SK-N-SH treated with all-trans-retinoic acid at 6 μM for 48 hours (cell line): ENCODE data around the gene MLPH.

Experiments
- ATAC-seq: fragments of 200-7000 bp; cut with Tn5 transposase; 3 replicates; pipeline ENCODE4 v1.9.1; 2020; ENCODE audit warnings: mild to moderate bottlenecking, moderate library complexity
- ARNTL ChIP-seq: fragments of 450-650 bp; formaldehyde crosslinking; IDR thresholded peaks from 2 replicates; pipeline ENCODE4 v1.5.0; 2020; ENCODE audit warnings: low read depth, mild to moderate bottlenecking, moderate library complexity, borderline replicate concordance
- BACH2 ChIP-seq: fragments of 250-450 bp; sonication (Bioruptor Pico); IDR thresholded peaks from 2 replicates; pipeline ENCODE4 v1.9.0; 2021; ENCODE audit warnings: mild to moderate bottlenecking, borderline replicate concordance
- ESRRG ChIP-seq: fragments of 250-450 bp; sonication (Bioruptor Pico); IDR thresholded peaks from 2 replicates; pipeline ENCODE4 v1.6.1; 2021; ENCODE audit warnings: mild to moderate bottlenecking
- GLIS3 ChIP-seq: fragments of 250-450 bp; sonication (Bioruptor Pico); IDR thresholded peaks from 2 replicates; pipeline ENCODE4 v1.5.0; 2020; ENCODE audit warnings: mild to moderate bottlenecking, moderate library complexity
- ISL1 ChIP-seq: fragments of 250-450 bp; sonication (Bioruptor Pico); IDR thresholded peaks from 2 replicates; pipeline ENCODE4 v2.1.2; 2022; ENCODE audit warnings: mild to moderate bottlenecking, moderate library complexity
- OSR1 ChIP-seq: fragments of 250-450 bp; sonication (Bioruptor Pico); IDR thresholded peaks from 2 replicates; pipeline ENCODE4 v1.8.0; 2022; ENCODE audit warnings: moderate library complexity, mild to moderate bottlenecking, inconsistent platforms
- PPARA ChIP-seq: fragments of 250-450 bp; sonication (Bioruptor Pico); IDR thresholded peaks from 2 replicates; pipeline ENCODE4 v1.5.0; 2020; ENCODE audit warnings: mild to moderate bottlenecking, borderline replicate concordance
- RARB ChIP-seq: fragments of 250-450 bp; sonication (Bioruptor Pico); IDR thresholded peaks from 2 replicates; pipeline ENCODE4 v1.8.0; 2021; ENCODE audit warnings: mild to moderate bottlenecking, moderate library complexity
- SNAI2 ChIP-seq: fragments of 250-450 bp; sonication (Bioruptor Pico); IDR thresholded peaks from 2 replicates; pipeline ENCODE4 v1.5.0; 2020; ENCODE audit warnings: mild to moderate bottlenecking, moderate library complexity
- TCF4 ChIP-seq: fragments of 250-450 bp; sonication (Bioruptor Pico); IDR thresholded peaks from 2 replicates; pipeline ENCODE4 v1.8.0; 2021; ENCODE audit warnings: mild to moderate bottlenecking, moderate library complexity, borderline replicate concordance
- TOX ChIP-seq: fragments of 250-450 bp; sonication (Bioruptor Pico); IDR thresholded peaks from 2 replicates; pipeline ENCODE4 v1.8.0; 2021; ENCODE audit warnings: mild to moderate bottlenecking, moderate library complexity, borderline replicate concordance
- ZC3H10 ChIP-seq: fragments of 250-450 bp; sonication (Bioruptor Pico); IDR thresholded peaks from 2 replicates; pipeline ENCODE4 v1.5.1; 2021; ENCODE audit warnings: mild to moderate bottlenecking, moderate library complexity
- ZFP3 ChIP-seq: fragments of 250-450 bp; sonication (Bioruptor Pico); IDR thresholded peaks from 2 replicates; pipeline ENCODE4 v1.5.0; 2020; ENCODE audit warnings: mild to moderate bottlenecking, moderate library complexity
- ZFP30 ChIP-seq: fragments of 450-650 bp; formaldehyde crosslinking; IDR thresholded peaks from 2 replicates; pipeline ENCODE4 v1.5.0; 2022; ENCODE audit warnings: mild to moderate bottlenecking, moderate library complexity
- ZNF565 ChIP-seq: fragments of 450-650 bp; formaldehyde crosslinking; conservative IDR thresholded peaks from 2 replicates; pipeline ENCODE4 v1.5.0; 2020; ENCODE audit warnings: low read depth, mild to moderate bottlenecking, moderate library complexity
- ZNF70 ChIP-seq: fragments of 450-650 bp; formaldehyde crosslinking; IDR thresholded peaks from 2 replicates; pipeline ENCODE4 v1.5.0; 2020; ENCODE audit warnings: mild to moderate bottlenecking, moderate library complexity
- ZNF8 ChIP-seq: fragments of 450-650 bp; formaldehyde crosslinking; IDR thresholded peaks from 2 replicates; pipeline ENCODE4 v1.5.0; 2020; ENCODE audit warnings: mild to moderate bottlenecking, moderate library complexity
- TF ChIP-seq, protein P1 (sequence below): fragments of 250-450 bp; sonication (Bioruptor Pico); IDR thresholded peaks from 2 replicates; pipeline ENCODE4 v1.5.1; 2021; ENCODE audit warnings: mild to moderate bottlenecking, moderate library complexity
- TF ChIP-seq, protein P2 (sequence below): fragments of 250-450 bp; sonication (Bioruptor Pico); IDR thresholded peaks from 2 replicates; pipeline ENCODE4 v1.5.1; 2020; ENCODE audit warnings: low read depth, mild to moderate bottlenecking, moderate library complexity
- TF ChIP-seq, protein P3 (sequence below): fragments of 250-450 bp; sonication (Bioruptor Pico); IDR thresholded peaks from 2 replicates; pipeline ENCODE4 v1.8.0; 2020; ENCODE audit warnings: mild to moderate bottlenecking, moderate library complexity, borderline replicate concordance
- TF ChIP-seq, protein P4 (sequence below): fragments of 250-450 bp; sonication (Bioruptor Pico); IDR thresholded peaks from 2 replicates; pipeline ENCODE4 v1.5.0; 2020; ENCODE audit warnings: mild to moderate bottlenecking, moderate library complexity
- TF ChIP-seq, protein P5 (sequence below): fragments of 250-450 bp; sonication (Bioruptor Pico); IDR thresholded peaks from 2 replicates; pipeline ENCODE4 v1.8.0; 2021; ENCODE audit warnings: low read depth, mild to moderate bottlenecking, moderate library complexity, borderline replicate concordance

MLPH gene

DNA sequence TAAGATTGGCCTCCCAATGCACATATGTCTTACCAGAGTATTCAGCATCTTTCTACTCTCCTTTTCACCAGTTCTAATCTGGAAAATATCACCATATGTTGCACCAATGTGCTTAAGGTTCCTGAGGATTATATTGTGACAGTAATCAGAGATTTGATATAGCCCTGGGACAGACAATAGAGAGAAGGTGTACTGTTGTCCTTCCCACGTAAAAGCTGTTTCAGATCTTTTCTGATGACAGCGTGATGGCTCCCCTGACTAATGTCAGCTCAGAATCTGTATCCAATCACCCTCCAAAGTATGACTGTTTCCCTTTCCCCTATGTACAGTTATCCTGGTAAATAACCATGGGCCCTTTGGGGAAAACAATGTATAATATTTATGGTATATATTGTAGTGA, 9.0 kb upstream of the MLPH start:
- ATAC-seq, result no peak
- TF ChIP-seq ESRRG (CRISPR knock-in tag) (no peak), GLIS3 (CRISPR knock-in tag) (no peak), BACH2 (CRISPR knock-in tag) (no peak), ZC3H10 (CRISPR knock-in tag) (no peak), ZFP30 (no peak), TCF4 (CRISPR knock-in tag) (no peak), RARB (no peak), ZNF70 (CRISPR knock-in tag) (no peak), OSR1 (CRISPR knock-in tag) (no peak), ZNF8 (CRISPR knock-in tag) (no peak), ZFP3 (CRISPR knock-in tag) (no peak), ARNTL (CRISPR knock-in tag) (no peak)
- TF ChIP-seq, protein P1, sequence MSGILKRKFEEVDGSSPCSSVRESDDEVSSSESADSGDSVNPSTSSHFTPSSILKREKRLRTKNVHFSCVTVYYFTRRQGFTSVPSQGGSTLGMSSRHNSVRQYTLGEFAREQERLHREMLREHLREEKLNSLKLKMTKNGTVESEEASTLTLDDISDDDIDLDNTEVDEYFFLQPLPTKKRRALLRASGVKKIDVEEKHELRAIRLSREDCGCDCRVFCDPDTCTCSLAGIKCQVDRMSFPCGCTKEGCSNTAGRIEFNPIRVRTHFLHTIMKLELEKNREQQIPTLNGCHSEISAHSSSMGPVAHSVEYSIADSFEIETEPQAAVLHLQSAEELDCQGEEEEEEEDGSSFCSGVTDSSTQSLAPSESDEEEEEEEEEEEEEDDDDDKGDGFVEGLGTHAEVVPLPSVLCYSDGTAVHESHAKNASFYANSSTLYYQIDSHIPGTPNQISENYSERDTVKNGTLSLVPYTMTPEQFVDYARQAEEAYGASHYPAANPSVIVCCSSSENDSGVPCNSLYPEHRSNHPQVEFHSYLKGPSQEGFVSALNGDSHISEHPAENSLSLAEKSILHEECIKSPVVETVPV (CRISPR knock-in tag), result no peak

DNA sequence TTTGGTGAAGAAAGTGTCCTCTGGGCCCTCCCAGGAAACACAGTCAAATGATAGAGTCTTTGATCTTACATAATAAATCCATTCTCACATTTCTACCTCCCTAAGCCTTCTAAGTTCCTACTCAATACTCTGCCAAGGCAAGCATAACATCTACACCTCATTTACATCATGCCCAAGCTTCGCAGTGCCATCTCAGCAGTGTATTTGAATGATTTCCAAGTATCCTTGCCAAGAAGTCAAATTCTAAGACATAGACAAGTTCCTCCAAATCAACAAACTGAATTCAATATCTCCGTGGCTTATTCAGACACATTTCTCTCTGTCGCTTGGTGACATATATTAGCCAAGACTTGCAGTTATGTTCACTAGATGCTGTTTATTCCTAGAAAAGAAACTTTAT, 8.1 kb upstream of the MLPH start:
- ATAC-seq, result no peak
- TF ChIP-seq, protein P2, sequence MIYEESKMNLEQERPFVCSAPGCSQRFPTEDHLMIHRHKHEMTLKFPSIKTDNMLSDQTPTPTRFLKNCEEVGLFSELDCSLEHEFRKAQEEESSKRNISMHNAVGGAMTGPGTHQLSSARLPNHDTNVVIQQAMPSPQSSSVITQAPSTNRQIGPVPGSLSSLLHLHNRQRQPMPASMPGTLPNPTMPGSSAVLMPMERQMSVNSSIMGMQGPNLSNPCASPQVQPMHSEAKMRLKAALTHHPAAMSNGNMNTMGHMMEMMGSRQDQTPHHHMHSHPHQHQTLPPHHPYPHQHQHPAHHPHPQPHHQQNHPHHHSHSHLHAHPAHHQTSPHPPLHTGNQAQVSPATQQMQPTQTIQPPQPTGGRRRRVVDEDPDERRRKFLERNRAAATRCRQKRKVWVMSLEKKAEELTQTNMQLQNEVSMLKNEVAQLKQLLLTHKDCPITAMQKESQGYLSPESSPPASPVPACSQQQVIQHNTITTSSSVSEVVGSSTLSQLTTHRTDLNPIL, result no peak
- TF ChIP-seq ESRRG (CRISPR knock-in tag), result no peak
- TF ChIP-seq, protein P1 (CRISPR knock-in tag), result no peak
- TF ChIP-seq OSR1 (CRISPR knock-in tag), result no peak
- TF ChIP-seq, protein P3, sequence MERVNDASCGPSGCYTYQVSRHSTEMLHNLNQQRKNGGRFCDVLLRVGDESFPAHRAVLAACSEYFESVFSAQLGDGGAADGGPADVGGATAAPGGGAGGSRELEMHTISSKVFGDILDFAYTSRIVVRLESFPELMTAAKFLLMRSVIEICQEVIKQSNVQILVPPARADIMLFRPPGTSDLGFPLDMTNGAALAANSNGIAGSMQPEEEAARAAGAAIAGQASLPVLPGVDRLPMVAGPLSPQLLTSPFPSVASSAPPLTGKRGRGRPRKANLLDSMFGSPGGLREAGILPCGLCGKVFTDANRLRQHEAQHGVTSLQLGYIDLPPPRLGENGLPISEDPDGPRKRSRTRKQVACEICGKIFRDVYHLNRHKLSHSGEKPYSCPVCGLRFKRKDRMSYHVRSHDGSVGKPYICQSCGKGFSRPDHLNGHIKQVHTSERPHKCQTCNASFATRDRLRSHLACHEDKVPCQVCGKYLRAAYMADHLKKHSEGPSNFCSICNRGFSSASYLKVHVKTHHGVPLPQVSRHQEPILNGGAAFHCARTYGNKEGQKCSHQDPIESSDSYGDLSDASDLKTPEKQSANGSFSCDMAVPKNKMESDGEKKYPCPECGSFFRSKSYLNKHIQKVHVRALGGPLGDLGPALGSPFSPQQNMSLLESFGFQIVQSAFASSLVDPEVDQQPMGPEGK (CRISPR knock-in tag), result no peak
- TF ChIP-seq ZNF8 (CRISPR knock-in tag), result no peak
- TF ChIP-seq ZFP30, result no peak
- no peak for TF ChIP-seq BACH2 (CRISPR knock-in tag)
- no peak for TF ChIP-seq ZNF70 (CRISPR knock-in tag)
- no peak for TF ChIP-seq ZFP3 (CRISPR knock-in tag)
- TF ChIP-seq, protein P4, sequence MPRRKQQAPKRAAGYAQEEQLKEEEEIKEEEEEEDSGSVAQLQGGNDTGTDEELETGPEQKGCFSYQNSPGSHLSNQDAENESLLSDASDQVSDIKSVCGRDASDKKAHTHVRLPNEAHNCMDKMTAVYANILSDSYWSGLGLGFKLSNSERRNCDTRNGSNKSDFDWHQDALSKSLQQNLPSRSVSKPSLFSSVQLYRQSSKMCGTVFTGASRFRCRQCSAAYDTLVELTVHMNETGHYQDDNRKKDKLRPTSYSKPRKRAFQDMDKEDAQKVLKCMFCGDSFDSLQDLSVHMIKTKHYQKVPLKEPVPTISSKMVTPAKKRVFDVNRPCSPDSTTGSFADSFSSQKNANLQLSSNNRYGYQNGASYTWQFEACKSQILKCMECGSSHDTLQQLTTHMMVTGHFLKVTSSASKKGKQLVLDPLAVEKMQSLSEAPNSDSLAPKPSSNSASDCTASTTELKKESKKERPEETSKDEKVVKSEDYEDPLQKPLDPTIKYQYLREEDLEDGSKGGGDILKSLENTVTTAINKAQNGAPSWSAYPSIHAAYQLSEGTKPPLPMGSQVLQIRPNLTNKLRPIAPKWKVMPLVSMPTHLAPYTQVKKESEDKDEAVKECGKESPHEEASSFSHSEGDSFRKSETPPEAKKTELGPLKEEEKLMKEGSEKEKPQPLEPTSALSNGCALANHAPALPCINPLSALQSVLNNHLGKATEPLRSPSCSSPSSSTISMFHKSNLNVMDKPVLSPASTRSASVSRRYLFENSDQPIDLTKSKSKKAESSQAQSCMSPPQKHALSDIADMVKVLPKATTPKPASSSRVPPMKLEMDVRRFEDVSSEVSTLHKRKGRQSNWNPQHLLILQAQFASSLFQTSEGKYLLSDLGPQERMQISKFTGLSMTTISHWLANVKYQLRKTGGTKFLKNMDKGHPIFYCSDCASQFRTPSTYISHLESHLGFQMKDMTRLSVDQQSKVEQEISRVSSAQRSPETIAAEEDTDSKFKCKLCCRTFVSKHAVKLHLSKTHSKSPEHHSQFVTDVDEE (CRISPR knock-in tag), result no peak
- no peak for TF ChIP-seq PPARA
- no peak for TF ChIP-seq ZNF565 (CRISPR knock-in tag)
- no peak for TF ChIP-seq SNAI2 (CRISPR knock-in tag)
- no peak for TF ChIP-seq ISL1
- no peak for TF ChIP-seq GLIS3 (CRISPR knock-in tag)
- no peak for TF ChIP-seq RARB

DNA sequence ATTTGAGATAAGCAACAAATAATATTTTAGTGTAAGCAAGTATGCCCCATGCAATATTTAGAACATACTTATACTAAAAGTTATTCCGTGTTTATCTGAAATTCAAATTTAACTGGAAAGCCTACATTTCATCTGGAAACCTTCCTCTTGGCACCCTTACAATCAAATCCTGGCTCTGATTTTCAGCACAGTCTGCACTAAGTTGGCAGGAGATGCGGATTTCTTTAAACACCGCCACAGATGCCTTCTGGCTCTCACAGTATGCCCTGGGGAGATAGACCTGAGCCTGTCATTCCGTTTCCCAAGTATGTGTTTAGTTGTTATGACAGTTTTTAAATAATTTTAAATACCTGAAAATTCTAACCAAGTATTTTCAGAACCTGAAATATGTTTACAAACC, 7.3 kb upstream of the MLPH start:
- ATAC-seq, result no peak
- TF ChIP-seq ISL1 (no peak), ESRRG (CRISPR knock-in tag) (no peak), TOX (CRISPR knock-in tag) (no peak), ZNF8 (CRISPR knock-in tag) (no peak), BACH2 (CRISPR knock-in tag) (no peak), OSR1 (CRISPR knock-in tag) (no peak), ZFP3 (CRISPR knock-in tag) (no peak), ZNF70 (CRISPR knock-in tag) (no peak), ARNTL (CRISPR knock-in tag) (no peak), ZC3H10 (CRISPR knock-in tag) (no peak)
- TF ChIP-seq, protein P2, result no peak
- TF ChIP-seq, protein P5, sequence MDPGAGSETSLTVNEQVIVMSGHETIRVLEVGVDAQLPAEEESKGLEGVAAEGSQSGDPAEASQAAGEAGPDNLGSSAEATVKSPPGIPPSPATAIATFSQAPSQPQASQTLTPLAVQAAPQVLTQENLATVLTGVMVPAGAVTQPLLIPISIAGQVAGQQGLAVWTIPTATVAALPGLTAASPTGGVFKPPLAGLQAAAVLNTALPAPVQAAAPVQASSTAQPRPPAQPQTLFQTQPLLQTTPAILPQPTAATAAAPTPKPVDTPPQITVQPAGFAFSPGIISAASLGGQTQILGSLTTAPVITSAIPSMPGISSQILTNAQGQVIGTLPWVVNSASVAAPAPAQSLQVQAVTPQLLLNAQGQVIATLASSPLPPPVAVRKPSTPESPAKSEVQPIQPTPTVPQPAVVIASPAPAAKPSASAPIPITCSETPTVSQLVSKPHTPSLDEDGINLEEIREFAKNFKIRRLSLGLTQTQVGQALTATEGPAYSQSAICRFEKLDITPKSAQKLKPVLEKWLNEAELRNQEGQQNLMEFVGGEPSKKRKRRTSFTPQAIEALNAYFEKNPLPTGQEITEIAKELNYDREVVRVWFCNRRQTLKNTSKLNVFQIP, result no peak
- TF ChIP-seq, protein P4 (CRISPR knock-in tag), result no peak
